Natural killer cell (primary cell): ENCODE measurements around the gene ETNK2. TPM values are rescaled to one million over a fixed set of nuclear protein-coding genes. Genes with fewer than 3 reads are reported as not detected.

Source experiments
- ATAC-seq, 3 donors: fragments of 150-1000 bp in 2 of 3; fragments of 200-7000 bp in 1 of 3; cut with Tn5 transposase; 1 replicate in 1 of 3; 2 replicates in 2 of 3; pipeline ENCODE4 v1.10.0; 2021; ENCODE audit warnings: mild to moderate bottlenecking in 2 of 3, moderate library complexity in 2 of 3
- DNase-seq, 2 donors: peaks; one replicate each; pipeline versions ENCODE4 v3.0.0 to v3.0.0-alpha.2; 2013 to 2021; ENCODE audit warnings: mixed read lengths in 1 of 2
- H3K27ac ChIP-seq: one replicate; pipeline ENCODE4 v1.5.1; 2013; ENCODE audit warnings: mild to moderate bottlenecking, low read length
- H3K27me3 ChIP-seq: one replicate; pipeline ENCODE4 v1.6.1; 2013; ENCODE audit warnings: low read length; ENCODE audit not compliant: control insufficient read depth, insufficient read depth
- H3K36me3 ChIP-seq: one replicate; pipeline ENCODE4 v1.6.1; 2013; ENCODE audit warnings: low read length; ENCODE audit not compliant: control insufficient read depth, insufficient read depth
- H3K4me1 ChIP-seq: one replicate; pipeline ENCODE4 v1.6.1; 2013; ENCODE audit warnings: low read length; ENCODE audit not compliant: control insufficient read depth, insufficient read depth
- H3K4me3 ChIP-seq: one replicate; pipeline ENCODE4 v1.5.1; 2013; ENCODE audit warnings: low read length
- H3K9me3 ChIP-seq: one replicate; pipeline ENCODE4 v1.6.1; 2013; ENCODE audit warnings: low read length; ENCODE audit not compliant: control insufficient read depth, insufficient read depth
- H3K27ac Mint-ChIP-seq, 2 donors: one replicate each; pipeline ENCODE4 v1.8.0; 2022; ENCODE audit warnings: mild to moderate bottlenecking in 2 of 2, mixed read lengths in 2 of 2, moderate library complexity in 1 of 2
- H3K27me3 Mint-ChIP-seq, 2 donors: one replicate each; pipeline ENCODE4 v1.8.0; 2022; ENCODE audit warnings: low read depth in 2 of 2, mixed read lengths in 2 of 2
- H3K36me3 Mint-ChIP-seq: one replicate; pipeline ENCODE4 v1.8.0; 2022; ENCODE audit warnings: mixed read lengths
- H3K4me1 Mint-ChIP-seq, 2 donors: one replicate each; pipeline ENCODE4 v1.8.0; 2022; ENCODE audit warnings: mixed read lengths in 2 of 2
- H3K4me3 Mint-ChIP-seq: one replicate; pipeline ENCODE4 v1.8.0; 2022; ENCODE audit warnings: mild to moderate bottlenecking, moderate library complexity, mixed read lengths
- H3K9me3 Mint-ChIP-seq, 2 donors: one replicate each; pipeline ENCODE4 v1.8.0; 2022; ENCODE audit warnings: mixed read lengths in 2 of 2
- CTCF ChIP-seq: fragments of 200-600 bp; IDR thresholded peaks from one replicate; pipeline ENCODE4 v1.8.0; 2022; ENCODE audit warnings: antibody characterized with exemption
- WGBS: methylation state at CpG from one replicate; pipeline ENCODE4 v1.1.7; 2013; ENCODE audit warnings: missing lambda C conversion rate; ENCODE audit not compliant: insufficient coverage; 5-methylcytosine and 5-hydroxymethylcytosine counted together
- intact Hi-C: fragments of 100-400 bp; cut with micrococcal nuclease; formaldehyde crosslinking; loops from one replicate; pipeline ENCODE4 v1.14.2; 2022
- total RNA-seq, 4 donors: library from RNA; stranded (reverse); fragments of 120-200 nt in 1 of 4; gene quantifications; one replicate each; pipeline versions ENCODE4 v1.2.3 to v1.2.4, GENCODE V29; 2013 to 2022

ETNK2 gene
- total RNA-seq, 3 donors from 2014 or later (not counting 1 experiment from before 2014, with no cell fraction given): 5.1 to 5.8 (median 5.5) TPM

GRCh38 chr1:204139088-204139487 lies 12.8 kb downstream of the ETNK2 start:
- no peaks in the 10 kb centered on the region for H3K36me3 Mint-ChIP-seq
- no peak for DNase-seq
- no peak overlapping the region for H3K27ac Mint-ChIP-seq
- ATAC-seq: no peak
- 96% methylated on average over 2 of the region's 2 CpGs for WGBS
- Histone ChIP-seq H3K9me3 (no peaks in the 10 kb centered on the region), H3K4me1 (no peaks in the 10 kb centered on the region), H3K36me3 (no peaks in the 10 kb centered on the region), H3K4me3 (no peak overlapping the region), H3K27ac (no peak overlapping the region), H3K27me3 (no peaks in the 10 kb centered on the region)
- H3K4me1 Mint-ChIP-seq: no peaks in the 10 kb centered on the region
- H3K27me3 Mint-ChIP-seq: peaks cover 0 to 7% of the 10 kb centered on the region in 2 donors
- no peaks in the 10 kb centered on the region for H3K9me3 Mint-ChIP-seq
- H3K4me3 Mint-ChIP-seq: no peak overlapping the region
- no peak for TF ChIP-seq CTCF
- intact Hi-C loops: no loop called here

- Mint-ChIP-seq H3K27me3 (peaks cover 0 to 7% of the 10 kb centered on the region in 2 donors), H3K4me1 (no peaks in the 10 kb centered on the region), H3K27ac (no peak overlapping the region), H3K36me3 (no peaks in the 10 kb centered on the region), H3K4me3 (no peak overlapping the region), H3K9me3 (no peaks in the 10 kb centered on the region)
- no peaks in the 10 kb centered on the region for H3K27me3 ChIP-seq
- ATAC-seq (no peak), DNase-seq (no peak)
- no peak for TF ChIP-seq CTCF
- no peaks in the 10 kb centered on the region for H3K9me3 ChIP-seq
- H3K4me1 ChIP-seq: no peaks in the 10 kb centered on the region
- no peak overlapping the region for H3K4me3 ChIP-seq
- intact Hi-C loops: no loop called here
- H3K36me3 ChIP-seq: no peaks in the 10 kb centered on the region
- no peak overlapping the region for H3K27ac ChIP-seq
- 92% methylated on average over 2 of the region's 2 CpGs for WGBS
Measured at GRCh38 chr1:204136814-204137213, 15.0 kb downstream of the ETNK2 start.

- Mint-ChIP-seq H3K9me3 (no peaks in the 10 kb centered on the region), H3K4me1 (peaks cover 3 to 5% of the 10 kb centered on the region in 2 donors), H3K4me3 (no peak overlapping the region), H3K27ac (no peak overlapping the region), H3K27me3 (no peaks in the 10 kb centered on the region), H3K36me3 (no peaks in the 10 kb centered on the region)
- 80% methylated on average over 11 of the region's 11 CpGs for WGBS
- no peaks in the 10 kb centered on the region for H3K27me3 ChIP-seq
- no peak for DNase-seq
- H3K4me3 ChIP-seq: no peak overlapping the region
- no peaks in the 10 kb centered on the region for H3K36me3 ChIP-seq
- H3K27ac ChIP-seq: no peak overlapping the region
- no peak for TF ChIP-seq CTCF
- H3K9me3 ChIP-seq: no peaks in the 10 kb centered on the region
- intact Hi-C loops: no loop called here
- H3K4me1 ChIP-seq: peaks cover 3% of the 10 kb centered on the region
- no peak for ATAC-seq
Measured at GRCh38 chr1:204134103-204134502, 17.7 kb downstream of the ETNK2 start.

GRCh38 chr1:204132718-204133117 lies 19.1 kb downstream of the ETNK2 start:
- Histone ChIP-seq H3K4me3 (no peak overlapping the region), H3K27ac (no peak overlapping the region), H3K9me3 (no peaks in the 10 kb centered on the region), H3K27me3 (no peaks in the 10 kb centered on the region), H3K4me1 (peaks cover 7% of the 10 kb centered on the region), H3K36me3 (no peaks in the 10 kb centered on the region)
- ATAC-seq: no peak
- no peak for DNase-seq
- intact Hi-C loops: no loop called here
- no peak overlapping the region for H3K27ac Mint-ChIP-seq
- WGBS: 96% methylated on average over 4 of the region's 6 CpGs
- no peaks in the 10 kb centered on the region for H3K27me3 Mint-ChIP-seq
- no peaks in the 10 kb centered on the region for H3K36me3 Mint-ChIP-seq
- H3K4me3 Mint-ChIP-seq: no peak overlapping the region
- peaks cover 12 to 13% of the 10 kb centered on the region in 2 donors for H3K4me1 Mint-ChIP-seq
- TF ChIP-seq CTCF: no peak
- H3K9me3 Mint-ChIP-seq: no peaks in the 10 kb centered on the region
